GM19035 (cell line): ENCODE results near the gene SLC38A11.
A peak's percentile ranks its signal among the peaks of the same experiment; 100 is the strongest.
"Not testable (repeated sequence)": the region's sequence is repeated elsewhere in the genome, so short reads cannot be mapped to it uniquely, and the experiment has no call there.

Experiments
- ATAC-seq: cut with Tn5 transposase; IDR thresholded peaks from one replicate; pipeline ENCODE4 v1.9.1; 2021; ENCODE audit not compliant: unreplicated experiment

Gene SLC38A11

GRCh38 chr2:164954954-164955701 lies at the start of gene SLC38A11:
TSS of gene SLC38A11 (minus strand) at chr2:164955525. CDS start at chr2:164955247, 278 bp downstream.
- no peak for ATAC-seq

- no peak for ATAC-seq
These were observed 48.3 kb upstream of the SLC38A11 start for GRCh38 chr2:165003443-165004130.

- no peak for ATAC-seq
These were observed 47.3 kb upstream of the SLC38A11 start for GRCh38 chr2:165002638-165003037.

DNA sequence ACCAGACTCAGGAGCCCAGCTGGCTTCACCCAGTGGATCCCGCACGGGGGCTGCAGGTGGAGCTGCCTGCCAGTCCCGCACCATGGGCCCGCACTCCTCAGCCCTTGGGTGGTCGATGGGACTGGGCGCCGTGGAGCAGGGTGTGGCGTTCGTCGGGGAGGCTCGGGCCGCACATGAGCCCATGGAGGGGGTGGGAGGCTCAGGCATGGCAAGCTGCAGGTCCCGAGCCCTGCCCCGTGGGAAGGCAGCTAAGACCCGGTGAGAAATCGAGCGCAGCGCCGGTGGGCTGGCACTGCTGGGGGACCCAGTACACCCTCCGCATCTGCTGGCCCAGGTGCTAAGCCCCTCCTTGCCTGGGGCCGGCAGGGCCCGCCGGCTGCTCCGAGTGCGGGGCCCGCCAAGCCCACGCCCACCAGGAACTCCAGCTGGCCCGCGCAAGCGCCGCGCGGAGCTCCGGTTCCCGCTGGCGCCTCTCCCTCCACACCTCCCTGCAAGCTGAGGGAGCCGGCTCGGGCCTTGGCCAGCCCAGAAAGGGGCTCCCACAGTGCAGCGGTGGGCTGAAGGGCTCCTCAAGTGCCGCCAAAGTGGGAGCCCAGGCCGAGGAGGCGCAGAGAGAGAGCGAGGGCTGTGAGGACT lies 39.5 kb upstream of the SLC38A11 start:
- not testable (repeated sequence) for ATAC-seq

DNA sequence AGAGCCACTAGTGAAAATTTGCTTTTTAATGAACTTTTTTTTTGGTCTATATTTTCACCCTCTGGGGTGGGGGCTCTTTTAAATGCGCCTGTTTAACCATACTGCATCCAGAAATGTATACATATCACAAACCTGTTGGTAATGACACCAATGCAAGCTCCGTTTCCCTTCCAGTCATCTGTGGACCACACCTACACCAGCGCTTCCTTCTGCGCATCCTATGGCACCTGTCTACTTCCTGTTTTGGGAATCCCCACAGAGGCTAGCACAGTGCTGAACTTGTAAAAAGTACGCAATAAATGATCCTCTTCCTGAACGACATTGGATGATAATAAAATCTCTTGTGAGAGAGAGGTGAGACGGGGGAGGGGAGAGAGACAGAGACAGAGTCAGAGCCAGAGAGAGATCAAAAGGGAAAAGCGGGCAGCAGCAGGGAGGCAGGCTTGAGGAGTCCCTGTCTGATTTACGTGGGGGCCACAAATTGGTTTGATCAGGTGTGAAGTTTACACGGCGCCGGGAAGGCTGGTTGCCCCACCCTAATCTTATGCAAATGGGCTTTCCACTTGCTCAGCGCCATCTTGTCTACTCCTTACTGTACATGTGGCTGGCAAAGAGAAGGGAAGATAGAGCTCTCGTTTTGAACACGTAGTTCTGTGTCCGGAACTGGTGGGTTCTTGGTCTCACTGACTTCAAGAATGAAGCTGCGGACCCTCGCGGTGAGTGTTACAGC lies 38.1 kb upstream of the SLC38A11 start:
- no peak for ATAC-seq

DNA sequence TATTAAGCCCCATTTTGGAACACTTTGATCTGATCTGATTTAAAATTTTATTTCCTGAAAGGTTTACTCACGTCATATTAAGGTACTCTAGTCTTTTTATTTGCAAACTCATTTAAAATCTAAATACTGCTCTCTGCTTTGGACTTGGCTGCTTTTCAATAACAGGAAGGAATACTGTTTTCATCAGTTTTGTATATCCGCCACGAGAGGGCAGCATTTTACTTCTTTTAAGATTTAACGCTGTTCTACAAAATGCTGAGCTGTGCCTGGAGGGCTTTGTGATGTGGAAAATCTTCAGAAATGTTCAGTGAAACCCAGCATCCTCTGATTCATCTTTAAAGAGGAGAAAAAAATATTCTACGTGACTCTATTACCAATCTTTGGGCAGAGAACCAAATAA lies 37.5 kb upstream of the SLC38A11 start:
- ATAC-seq, result peak; percentile 66

GRCh38 chr2:164992093-164992454 lies 36.7 kb upstream of the SLC38A11 start:
- ATAC-seq, result peak; percentile 27

GRCh38 chr2:164991361-164992092 lies 36.2 kb upstream of the SLC38A11 start:
- ATAC-seq, result peak; percentile 78

- ATAC-seq, result not testable (repeated sequence)
These were observed 35.6 kb upstream of the SLC38A11 start for GRCh38 chr2:164990953-164991352.

- not testable (repeated sequence) for ATAC-seq
These were observed 33.5 kb upstream of the SLC38A11 start for GRCh38 chr2:164988805-164989204.

- not testable (repeated sequence) for ATAC-seq
These were observed 30.7 kb upstream of the SLC38A11 start for GRCh38 chr2:164986027-164986426.

DNA sequence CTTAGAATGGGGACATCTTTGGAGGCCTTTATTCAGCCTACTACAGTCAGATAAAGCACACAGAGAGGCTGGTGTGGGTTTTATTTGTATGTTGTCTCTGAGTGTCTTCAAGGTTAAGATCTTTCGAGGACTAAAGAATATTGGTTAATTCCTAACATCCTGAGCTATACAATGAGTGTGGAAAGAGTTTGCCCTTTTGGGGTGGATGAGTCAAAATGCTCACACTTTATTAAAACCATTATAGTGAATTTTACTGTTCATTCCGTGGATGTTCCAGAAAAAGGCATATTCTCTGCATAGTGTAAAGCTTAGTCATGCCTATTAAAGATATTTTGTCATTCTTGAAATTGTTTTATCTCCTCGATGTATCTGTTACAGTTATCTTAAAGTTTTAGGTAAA lies 29.1 kb upstream of the SLC38A11 start:
- no peak for ATAC-seq

DNA sequence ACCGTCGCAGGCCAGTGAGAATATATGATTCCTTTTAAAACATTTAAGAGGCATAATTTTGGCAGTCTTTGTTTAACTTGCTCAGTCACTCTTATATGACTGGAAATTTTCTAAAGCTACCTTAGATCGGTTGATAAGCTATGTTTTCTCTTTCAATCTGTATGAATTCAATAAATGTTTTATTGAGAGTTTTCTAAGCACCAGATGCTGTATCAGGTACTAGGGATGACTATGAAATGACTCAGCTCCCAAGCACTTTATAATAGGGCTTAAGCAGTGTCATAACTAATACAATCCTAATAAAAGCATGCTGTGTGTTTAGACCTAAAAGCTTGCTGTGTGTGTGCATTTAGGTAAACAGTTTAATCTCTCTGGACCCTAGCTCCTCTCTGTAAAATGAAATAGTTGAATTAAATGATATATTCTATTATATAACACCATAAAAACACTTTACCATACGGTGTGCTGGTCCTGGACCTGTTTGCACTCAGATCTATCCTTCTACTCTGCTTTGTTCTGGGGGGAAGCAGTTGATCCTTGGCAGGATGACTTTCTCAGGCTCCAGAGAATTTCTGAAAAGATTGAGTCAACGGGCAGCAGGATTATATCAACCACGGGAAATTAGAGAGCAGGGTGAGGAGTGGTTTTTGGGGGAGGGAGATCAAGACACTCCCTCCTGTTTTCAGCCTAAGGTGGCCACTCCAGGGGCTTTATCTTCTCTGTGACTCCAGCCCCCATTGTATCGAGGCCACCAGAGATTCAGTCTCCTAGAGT lies 26.1 kb upstream of the SLC38A11 start:
- ATAC-seq, result no peak

GRCh38 chr2:164980688-164981087 lies 25.4 kb upstream of the SLC38A11 start:
- ATAC-seq, result not testable (repeated sequence)

GRCh38 chr2:164979113-164979512 lies 23.8 kb upstream of the SLC38A11 start:
- ATAC-seq, result no peak

DNA sequence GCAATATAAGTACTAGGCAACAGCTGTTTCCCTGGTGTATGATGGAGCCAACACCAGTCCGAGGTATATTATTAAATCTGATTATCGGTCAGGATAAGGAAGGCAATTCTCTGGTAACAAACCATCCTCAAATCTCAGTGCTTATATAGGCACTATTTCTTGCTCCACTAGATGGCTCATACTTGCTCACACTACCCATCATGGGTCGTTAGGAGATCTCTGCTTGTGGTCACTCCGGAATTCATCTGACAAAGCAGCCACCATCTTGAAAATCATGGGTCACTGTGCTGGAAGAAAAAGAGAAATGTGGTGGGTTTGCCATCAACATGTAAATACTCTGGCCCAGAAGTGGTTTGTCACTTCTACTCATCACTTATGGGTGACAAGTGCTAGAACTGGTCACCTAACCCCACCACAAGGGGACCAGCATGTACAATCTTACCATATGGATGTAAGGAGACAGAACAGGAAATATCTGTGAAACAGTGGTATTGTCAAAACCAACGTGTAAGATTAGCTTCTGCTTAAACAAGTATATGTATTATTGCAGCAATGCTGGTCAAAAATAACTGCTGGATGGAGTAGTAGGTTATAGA lies 21.6 kb upstream of the SLC38A11 start:
- ATAC-seq, result not testable (repeated sequence)

GRCh38 chr2:164976301-164976700 lies 21.0 kb upstream of the SLC38A11 start:
- ATAC-seq, result no peak

DNA sequence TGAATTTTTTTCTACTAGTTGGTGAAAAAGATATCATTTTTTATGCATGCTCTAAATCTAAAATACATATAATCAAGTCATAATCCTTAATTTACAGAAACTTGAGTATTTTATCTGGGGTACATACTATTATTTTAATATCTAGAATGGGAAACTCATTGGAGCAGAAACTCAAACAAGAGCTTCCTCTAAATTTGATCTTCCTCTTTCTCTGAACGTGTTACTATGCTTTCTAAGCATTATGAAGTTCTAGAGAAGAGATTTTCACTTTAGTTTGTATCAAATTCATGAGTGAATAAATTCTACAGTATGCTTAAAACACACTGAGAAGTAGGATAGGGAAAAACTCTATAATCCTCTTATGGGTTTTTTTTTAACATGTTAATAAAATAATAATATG lies 20.6 kb upstream of the SLC38A11 start:
- no peak for ATAC-seq

GRCh38 chr2:164974221-164974620 lies 18.9 kb upstream of the SLC38A11 start:
- ATAC-seq, result no peak
